Left forelimb (tissue), 1 donor: ENCODE results near the gene CXADR.
"Not testable (repeated sequence)": the region's sequence is repeated elsewhere in the genome, so short reads cannot be mapped to it uniquely, and the experiment has no call there.

Experiments
- DNase-seq: peaks from one replicate; pipeline ENCODE4 v3.0.0-alpha.2; 2018; ENCODE audit warnings: low spot score

Gene CXADR

GRCh38 chr21:17502985-17503384, 9.9 kb upstream of the CXADR start:
- not testable (repeated sequence) for DNase-seq

GRCh38 chr21:17506951-17507350, 5.9 kb upstream of the CXADR start:
- DNase-seq, result no peak

GRCh38 chr21:17507591-17507990, 5.3 kb upstream of the CXADR start:
- no peak for DNase-seq

GRCh38 chr21:17513214-17514123, 626 bp downstream of the CXADR start:
- no peak for DNase-seq

- no peak for DNase-seq
These were observed 1.4 kb downstream of the CXADR start for GRCh38 chr21:17514124-17514845.

- not testable (repeated sequence) for DNase-seq
These were observed 4.2 kb downstream of the CXADR start for GRCh38 chr21:17517008-17517407.

GRCh38 chr21:17519208-17519738, 6.4 kb downstream of the CXADR start:
- DNase-seq, result no peak

- no peak for DNase-seq
These were observed 7.2 kb downstream of the CXADR start for GRCh38 chr21:17519965-17520609.

- no peak for DNase-seq
These were observed 10.2 kb downstream of the CXADR start for GRCh38 chr21:17523007-17523451.

GRCh38 chr21:17523979-17524494, 11.2 kb downstream of the CXADR start:
- DNase-seq, result not testable (repeated sequence)

GRCh38 chr21:17524635-17525034, 11.8 kb downstream of the CXADR start:
- DNase-seq, result no peak

- no peak for DNase-seq
These were observed 13.9 kb downstream of the CXADR start for GRCh38 chr21:17526776-17527175.

- no peak for DNase-seq
These were observed 14.4 kb downstream of the CXADR start for GRCh38 chr21:17527240-17527639.

- no peak for DNase-seq
These were observed 14.9 kb downstream of the CXADR start for GRCh38 chr21:17527711-17528110.

- DNase-seq, result no peak
These were observed 16.8 kb downstream of the CXADR start for GRCh38 chr21:17529648-17530047.

- no peak for DNase-seq
These were observed 19.4 kb downstream of the CXADR start for GRCh38 chr21:17532292-17532691.

GRCh38 chr21:17536381-17536780, 23.5 kb downstream of the CXADR start:
- no peak for DNase-seq

- no peak for DNase-seq
These were observed 24.5 kb downstream of the CXADR start for GRCh38 chr21:17537299-17537698.

- no peak for DNase-seq
These were observed 25.7 kb downstream of the CXADR start for GRCh38 chr21:17538576-17538975.

GRCh38 chr21:17539323-17539722, 26.5 kb downstream of the CXADR start:
- DNase-seq, result no peak

- no peak for DNase-seq
These were observed 27.0 kb downstream of the CXADR start for GRCh38 chr21:17539743-17540341.

GRCh38 chr21:17540530-17540929, 27.7 kb downstream of the CXADR start:
- DNase-seq, result no peak
